ENCODE results near the gene HELZ2.

- TF ChIP-seq CTCF (IDR thresholded peaks at IDR 0.05) (no peak), EP300 (IDR thresholded peaks at IDR 0.05; ENCODE audit: borderline replicate concordance in 1 of 2, low read depth in 1 of 2, low read length in 1 of 2) (no peak), USF2 (IDR thresholded peaks at IDR 0.05; ENCODE audit: borderline replicate concordance, low read depth, low read length) (no peak), RFX5 (IDR thresholded peaks at IDR 0.05; ENCODE audit: low read length) (no peak), YY1 (IDR thresholded peaks at IDR 0.05; ENCODE audit: low read depth) (no peak), REST (IDR thresholded peaks at IDR 0.05; ENCODE audit: low read depth, low read length) (no peak), ELF1 (IDR thresholded peaks at IDR 0.05) (no peak), PBX3 (IDR thresholded peaks at IDR 0.05) (0 out of 2 replicates have a peak, but pooled peaks have one; percentile 5), IRF3 (IDR thresholded peaks at IDR 0.05; ENCODE audit: low read depth, low read length) (no peak)
Measured at GRCh38 chr20:63525185-63525584, 48.9 kb downstream of the HELZ2 start.

Measured in SK-N-SH (cell line).